ENCODE results near the gene SH3RF3. TPM values are rescaled to one million over a fixed set of nuclear protein-coding genes. Genes with fewer than 3 reads are reported as not detected.
"Not testable (repeated sequence)": the region's sequence is repeated elsewhere in the genome, so short reads cannot be mapped to it uniquely, and the experiment has no call there.

SH3RF3 gene
- total RNA-seq, 1 experiment from 2014 or later, result 21.7 TPM

GRCh38 chr2:109218792-109219126, 89.8 kb downstream of the SH3RF3 start:
- CTCF ChIA-PET, result interaction anchor here (0.6 to 1.0 kb wide), 3 partner anchors 10 to 206 kb away, joined by 3 to 5 read pairs (median 3); no protein-coding TSS in a partner anchor
- H3K4me3 Mint-ChIP-seq (ENCODE audit: unreplicated experiment), result no peak overlapping the region
- H3K27ac Mint-ChIP-seq (ENCODE audit: low read depth, unreplicated experiment), result no peak overlapping the region
- POLR2A ChIA-PET, result interaction anchor here (1.3 kb wide), 1 partner anchor 22 kb away, joined by 4 read pairs; no protein-coding TSS in a partner anchor
- no peaks in the 10 kb centered on the region for H3K9me3 Mint-ChIP-seq (ENCODE audit: unreplicated experiment)
- TF ChIP-seq CTCF (IDR thresholded peaks at IDR 0.05; ENCODE audit: unreplicated experiment), result no peak
- BruUV-seq (replicated peaks), result no TSS peak
- no peak for DNase-seq (ENCODE audit: unreplicated experiment)
- peaks cover 37% of the 10 kb centered on the region for H3K4me1 Mint-ChIP-seq (ENCODE audit: insufficient read depth, unreplicated experiment)
- peaks cover under 1% of the 10 kb centered on the region for H3K36me3 Mint-ChIP-seq (ENCODE audit: insufficient read depth, unreplicated experiment)
- intact Hi-C loops (cut with micrococcal nuclease), result no loop called here
- no peaks in the 10 kb centered on the region for H3K27me3 Mint-ChIP-seq (ENCODE audit: insufficient read depth, unreplicated experiment)

- H3K27me3 Mint-ChIP-seq (ENCODE audit: insufficient read depth, unreplicated experiment), result no peaks in the 10 kb centered on the region
- intact Hi-C loops (cut with micrococcal nuclease), result no loop called here
- BruUV-seq (replicated peaks), result no TSS peak
- H3K4me3 Mint-ChIP-seq (ENCODE audit: unreplicated experiment), result no peak overlapping the region
- no peaks in the 10 kb centered on the region for H3K36me3 Mint-ChIP-seq (ENCODE audit: insufficient read depth, unreplicated experiment)
- no peaks in the 10 kb centered on the region for H3K9me3 Mint-ChIP-seq (ENCODE audit: unreplicated experiment)
- peaks cover 16% of the 10 kb centered on the region for H3K4me1 Mint-ChIP-seq (ENCODE audit: insufficient read depth, unreplicated experiment)
- CTCF ChIA-PET, result interaction anchor here (0.7 kb wide), 1 partner anchor 13 kb away, joined by 6 read pairs; no protein-coding TSS in a partner anchor
- no peak overlapping the region for H3K27ac Mint-ChIP-seq (ENCODE audit: low read depth, unreplicated experiment)
- no peak for TF ChIP-seq CTCF (IDR thresholded peaks at IDR 0.05; ENCODE audit: unreplicated experiment)
- POLR2A ChIA-PET, result no interaction called here
- no peak for DNase-seq (ENCODE audit: unreplicated experiment)
Measured at GRCh38 chr2:109220860-109221259, 91.9 kb downstream of the SH3RF3 start.

- BruUV-seq (replicated peaks); H3K36me3 Mint-ChIP-seq (ENCODE audit: insufficient read depth, unreplicated experiment); H3K4me3 Mint-ChIP-seq (ENCODE audit: unreplicated experiment); H3K27me3 Mint-ChIP-seq (ENCODE audit: insufficient read depth, unreplicated experiment); H3K27ac Mint-ChIP-seq (ENCODE audit: low read depth, unreplicated experiment); H3K9me3 Mint-ChIP-seq (ENCODE audit: unreplicated experiment); intact Hi-C loops (cut with micrococcal nuclease); DNase-seq (ENCODE audit: unreplicated experiment): not testable (repeated sequence)
- POLR2A ChIA-PET, result interaction anchor here (1.2 kb wide), 1 partner anchor 12 kb away, joined by 3 read pairs; no protein-coding TSS in a partner anchor
- CTCF ChIA-PET, result interaction anchor here (0.7 kb wide), 1 partner anchor 12 kb away, joined by 6 read pairs; no protein-coding TSS in a partner anchor
- peaks cover 12% of the 10 kb centered on the region for H3K4me1 Mint-ChIP-seq (ENCODE audit: insufficient read depth, unreplicated experiment)
Measured at GRCh38 chr2:109221316-109221715, 92.3 kb downstream of the SH3RF3 start.

GRCh38 chr2:109222422-109222821, 93.4 kb downstream of the SH3RF3 start:
- H3K9me3 Mint-ChIP-seq (ENCODE audit: unreplicated experiment), result no peaks in the 10 kb centered on the region
- H3K27me3 Mint-ChIP-seq (ENCODE audit: insufficient read depth, unreplicated experiment), result no peaks in the 10 kb centered on the region
- ChIA-PET POLR2A (interaction anchor here (1.2 kb wide), 1 partner anchor 14 kb away, joined by 3 read pairs; no protein-coding TSS in a partner anchor), CTCF (no interaction called here)
- intact Hi-C loops (cut with micrococcal nuclease), result no loop called here
- no TSS peak for BruUV-seq (replicated peaks)
- H3K4me1 Mint-ChIP-seq (ENCODE audit: insufficient read depth, unreplicated experiment), result peaks cover under 1% of the 10 kb centered on the region
- no peak overlapping the region for H3K27ac Mint-ChIP-seq (ENCODE audit: low read depth, unreplicated experiment)
- no peak for DNase-seq (ENCODE audit: unreplicated experiment)
- no peak for TF ChIP-seq CTCF (IDR thresholded peaks at IDR 0.05; ENCODE audit: unreplicated experiment)
- no peaks in the 10 kb centered on the region for H3K36me3 Mint-ChIP-seq (ENCODE audit: insufficient read depth, unreplicated experiment)
- H3K4me3 Mint-ChIP-seq (ENCODE audit: unreplicated experiment), result no peak overlapping the region
